GM21825 (cell line): ENCODE measurements around the gene TAL1.
"Not testable (repeated sequence)": the region's sequence is repeated elsewhere in the genome, so short reads cannot be mapped to it uniquely, and the experiment has no call there.

Source experiments
- ATAC-seq: cut with Tn5 transposase; IDR thresholded peaks from one replicate; pipeline ENCODE4 v1.9.1; 2021; ENCODE audit warnings: mild to moderate bottlenecking, moderate library complexity; ENCODE audit not compliant: unreplicated experiment

The TAL1 gene

GRCh38 chr1:47232187-47232874 is at the start of gene TAL1:
TSS of gene TAL1 (minus strand) at chr1:47232225. CDS start at chr1:47225888, 6,337 bp downstream.
- ATAC-seq, result no peak

- ATAC-seq, result no peak
These were observed 48.1 kb upstream of the TAL1 start for GRCh38 chr1:47280142-47280541.

- no peak for ATAC-seq
These were observed 44.8 kb upstream of the TAL1 start for GRCh38 chr1:47276850-47277249.

GRCh38 chr1:47275811-47276210 is 43.8 kb upstream of the TAL1 start:
- not testable (repeated sequence) for ATAC-seq

- ATAC-seq, result not testable (repeated sequence)
These were observed 33.5 kb upstream of the TAL1 start for GRCh38 chr1:47265529-47265928.

- ATAC-seq, result no peak
These were observed 30.9 kb upstream of the TAL1 start for GRCh38 chr1:47262787-47263413.

GRCh38 chr1:47257224-47257623 is 25.2 kb upstream of the TAL1 start:
- no peak for ATAC-seq

- no peak for ATAC-seq
These were observed 20.8 kb upstream of the TAL1 start for GRCh38 chr1:47252795-47253194.

GRCh38 chr1:47252369-47252768 is 20.3 kb upstream of the TAL1 start:
- no peak for ATAC-seq

GRCh38 chr1:47249755-47250154 is 17.7 kb upstream of the TAL1 start:
- no peak for ATAC-seq

- no peak for ATAC-seq
These were observed 12.4 kb upstream of the TAL1 start for GRCh38 chr1:47244339-47244862.

- no peak for ATAC-seq
These were observed 11.9 kb upstream of the TAL1 start for GRCh38 chr1:47243910-47244309.

GRCh38 chr1:47241114-47242113 is 9.4 kb upstream of the TAL1 start:
- no peak for ATAC-seq

- no peak for ATAC-seq
These were observed 7.0 kb upstream of the TAL1 start for GRCh38 chr1:47238935-47239592.

GRCh38 chr1:47235806-47236205 is 3.8 kb upstream of the TAL1 start:
- ATAC-seq, result no peak

GRCh38 chr1:47235241-47235681 is 3.2 kb upstream of the TAL1 start:
- no peak for ATAC-seq

GRCh38 chr1:47233186-47233585 is 1.2 kb upstream of the TAL1 start:
- ATAC-seq, result no peak

- no peak for ATAC-seq
These were observed 481 bp downstream of the TAL1 start for GRCh38 chr1:47231301-47232186.

- ATAC-seq, result no peak
These were observed 1.2 kb downstream of the TAL1 start for GRCh38 chr1:47230692-47231300.
